Breast epithelium (tissue), 3 donors: ENCODE results near the gene ZNF121.

Source experiments
- CTCF ChIP-seq, 3 donors: fragments of 450-650 bp; IDR thresholded peaks; one replicate each; pipeline ENCODE4 v1.5.1; 2016 to 2017; ENCODE audit warnings: antibody characterized with exemption in 3 of 3, mild to moderate bottlenecking in 3 of 3, moderate library complexity in 3 of 3
- POLR2A ChIP-seq: fragments of 450-650 bp; IDR thresholded peaks from one replicate; pipeline ENCODE4 v1.6.1; 2016; ENCODE audit warnings: antibody characterized with exemption, mild to moderate bottlenecking, moderate library complexity
- POLR2AphosphoS5 ChIP-seq, 3 donors: sonication (generic); formaldehyde crosslinking; IDR thresholded peaks; one replicate each; pipeline ENCODE4 v1.6.1; 2017; ENCODE audit warnings: antibody characterized with exemption in 3 of 3

GRCh38 chr19:9584073-9584833, at the start of gene ZNF121:
- no peak for TF ChIP-seq CTCF (IDR thresholded peaks at IDR 0.05)
- peak; percentile 75 to 91 (median 81) for TF ChIP-seq POLR2AphosphoS5 (IDR thresholded peaks at IDR 0.05)
- no peak for TF ChIP-seq POLR2A
